HCT116 (cell line): ENCODE data around the gene CCDC127. TPM values are rescaled to one million over a fixed set of nuclear protein-coding genes. Genes with fewer than 3 reads are reported as not detected.

Source experiments
- ATAC-seq: fragments of 200-7000 bp; cut with Tn5 transposase; 2 replicates; pipeline ENCODE4 v1.9.1; 2020; ENCODE audit warnings: mild to moderate bottlenecking, moderate library complexity
- BruUV-seq: library from RNA; stranded (reverse); fragments of 400-500 nt; replicated peaks from 2 replicates; lab custom pipeline; 2021; lab: Mats Ljungman, UMichigan
- CTCF ChIA-PET: fragments of 300-600 bp; sonication (Branson Sonifier 250); formaldehyde crosslinking; loops from one replicate; lab custom pipeline; 2021; ENCODE audit warnings: antibody characterized with exemption; lab: Charles Lee
- POLR2A ChIA-PET: fragments of 300-600, 350-600 bp; sonication (Branson Sonifier 250); formaldehyde crosslinking; loops from one replicate; lab custom pipeline; 2021; ENCODE audit warnings: antibody characterized with exemption; lab: Charles Lee
- RAD21 ChIA-PET, 2 experiments: fragments of 300-600 bp; sonication (Branson Sonifier 250); formaldehyde crosslinking; loops; one replicate each; lab custom pipeline; 2023; ENCODE audit warnings: low total read pairs in 2 of 2; ENCODE audit not compliant: uncharacterized antibody in 2 of 2, unreplicated experiment in 2 of 2, low non-redundant PET in 1 of 2; lab: Charles Lee
- DNase-seq: peaks from one replicate; pipeline ENCODE4 v3.0.0-alpha.2; 2010; ENCODE audit warnings: low read depth, low spot score
- H2AFZ ChIP-seq: fragments of 200-600 bp; shearing (Covaris generic), sonication (generic); 2 replicates; pipeline ENCODE4 v1.6.1; 2017; ENCODE audit warnings: low read depth, mixed run types, mixed read lengths, antibody characterized with exemption, low read length; ENCODE audit not compliant: poor library complexity, severe bottlenecking
- H3K27ac ChIP-seq: 2 replicates; pipeline ENCODE4 v1.5.1; 2012; ENCODE audit warnings: low read depth, low read length
- H3K27me3 ChIP-seq: fragments of 200-600 bp; sonication (generic); 2 replicates; pipeline ENCODE4 v1.6.1; 2016; ENCODE audit warnings: mixed run types, low read length, mixed read lengths; ENCODE audit not compliant: insufficient read depth
- H3K36me3 ChIP-seq, 2 experiments: fragments of 200-500 bp in 1 of 2; fragments of 200-600 bp in 1 of 2; sonication (Bioruptor generic) in 1 of 2; sonication (generic) in 1 of 2; 2 replicates each; pipeline versions ENCODE4 v1.5.1 to v1.6.1; 2014 to 2016; ENCODE audit warnings: low read length in 2 of 2, inconsistent platforms in 1 of 2, mixed read lengths in 1 of 2, mixed run types in 1 of 2; ENCODE audit not compliant: insufficient read depth in 2 of 2, control insufficient read depth in 1 of 2
- H3K4me1 ChIP-seq, 2 experiments: fragments of 200-600 bp in 1 of 2; sonication (generic) in 1 of 2; 2 replicates each; pipeline versions ENCODE4 v1.5.1 to v1.6.1; 2012 to 2017; ENCODE audit warnings: low read length in 2 of 2, inconsistent platforms in 1 of 2, mild to moderate bottlenecking in 1 of 2, mixed read lengths in 1 of 2, mixed run types in 1 of 2, moderate library complexity in 1 of 2; ENCODE audit not compliant: insufficient read depth in 2 of 2, control insufficient read depth in 1 of 2
- H3K4me2 ChIP-seq: fragments of 200-600 bp; sonication (generic); 2 replicates; pipeline ENCODE4 v1.6.1; 2017; ENCODE audit warnings: mixed run types, low read length, mixed read lengths
- H3K4me3 ChIP-seq, 2 experiments: fragments of 200-600 bp in 1 of 2; sonication (generic) in 1 of 2; replicated peaks in 1 of 2; 2 replicates each; pipeline ENCODE4 v1.5.1; 2011 to 2016; ENCODE audit warnings: low read length in 2 of 2, control low read depth in 1 of 2, low read depth in 1 of 2, mild to moderate bottlenecking in 1 of 2, mixed read lengths in 1 of 2, mixed run types in 1 of 2
- H3K79me2 ChIP-seq: fragments of 200-600 bp; sonication (generic); 2 replicates; pipeline ENCODE4 v1.6.1; 2017; ENCODE audit warnings: mild to moderate bottlenecking, mixed run types, low read length, moderate library complexity, mixed read lengths; ENCODE audit not compliant: insufficient read depth
- H3K9ac ChIP-seq: fragments of 200-600 bp; sonication (generic); 2 replicates; pipeline ENCODE4 v1.6.1; 2016; ENCODE audit warnings: low read length, mixed read lengths
- H3K9me2 ChIP-seq: fragments of 200-600 bp; sonication (generic), shearing (Covaris generic); 2 replicates; pipeline ENCODE4 v1.6.1; 2017; ENCODE audit warnings: mixed run types, mild to moderate bottlenecking, moderate library complexity; ENCODE audit not compliant: insufficient read depth
- H3K9me3 ChIP-seq, 2 experiments: fragments of 200-500 bp in 1 of 2; fragments of 200-600 bp in 1 of 2; sonication (Bioruptor generic) in 1 of 2; sonication (generic) in 1 of 2; 2 replicates each; pipeline ENCODE4 v1.6.1; 2014 to 2017; ENCODE audit warnings: low read length in 2 of 2, mixed read lengths in 2 of 2, inconsistent platforms in 1 of 2, low read depth in 1 of 2, mild to moderate bottlenecking in 1 of 2, mixed run types in 1 of 2, moderate library complexity in 1 of 2; ENCODE audit not compliant: control insufficient read depth in 1 of 2, insufficient read depth in 1 of 2
- H4K20me1 ChIP-seq: fragments of 200-600 bp; sonication (generic), shearing (Covaris generic); 2 replicates; pipeline ENCODE4 v1.6.1; 2017; ENCODE audit warnings: mixed run types, mild to moderate bottlenecking, moderate library complexity; ENCODE audit not compliant: insufficient read depth
- CBX3 ChIP-seq: IDR thresholded peaks from 2 replicates; pipeline ENCODE4 v1.6.1; 2012; ENCODE audit warnings: low read depth
- CTCF ChIP-seq, 3 experiments: fragments of 200-600 bp in 1 of 3; sonication (generic) in 1 of 3; IDR thresholded peaks in 2 of 3; conservative IDR thresholded peaks in 1 of 3; 2 replicates each; pipeline ENCODE4 v1.5.1; 2012 to 2017; ENCODE audit warnings: low read depth in 2 of 3, low read length in 2 of 3, antibody characterized with exemption in 1 of 3, borderline replicate concordance in 1 of 3, control low read depth in 1 of 3, mild to moderate bottlenecking in 1 of 3, mixed read lengths in 1 of 3, mixed run types in 1 of 3, moderate library complexity in 1 of 3; ENCODE audit not compliant: insufficient read depth in 1 of 3
- EGR1 ChIP-seq: IDR thresholded peaks from 2 replicates; pipeline ENCODE4 v1.6.1; 2012; ENCODE audit warnings: low read depth
- EZH2 ChIP-seq: fragments of 200-600 bp; sonication (generic); IDR thresholded peaks from 2 replicates; pipeline ENCODE4 v1.6.1; 2017; ENCODE audit warnings: antibody characterized with exemption, mixed run types
- FOSL1 ChIP-seq: IDR thresholded peaks from 2 replicates; pipeline ENCODE4 v1.6.1; 2012; ENCODE audit warnings: low read depth
- JUND ChIP-seq: IDR thresholded peaks from 2 replicates; pipeline ENCODE4 v1.6.1; 2012
- MAX ChIP-seq: IDR thresholded peaks from 2 replicates; pipeline ENCODE4 v1.6.1; 2012
- POLR2A ChIP-seq: IDR thresholded peaks from 2 replicates; pipeline ENCODE4 v1.7.0; 2011; ENCODE audit warnings: borderline replicate concordance; ENCODE audit not compliant: insufficient read depth, insufficient read length; ENCODE audit errors: extremely low read depth
- POLR2AphosphoS5 ChIP-seq: IDR thresholded peaks from 2 replicates; pipeline ENCODE4 v1.6.1; 2011; ENCODE audit warnings: mild to moderate bottlenecking, low read depth, low read length, moderate library complexity
- RAD21 ChIP-seq: IDR thresholded peaks from 2 replicates; pipeline ENCODE4 v1.6.1; 2012; ENCODE audit warnings: low read depth, mild to moderate bottlenecking
- REST ChIP-seq: IDR thresholded peaks from 2 replicates; pipeline ENCODE4 v1.6.1; 2012; ENCODE audit warnings: low read depth
- SIN3A ChIP-seq: IDR thresholded peaks from 2 replicates; pipeline ENCODE4 v1.6.1; 2012; ENCODE audit warnings: low read depth
- SP1 ChIP-seq: IDR thresholded peaks from 2 replicates; pipeline ENCODE4 v1.6.1; 2012; ENCODE audit warnings: low read depth
- SRF ChIP-seq: IDR thresholded peaks from 2 replicates; pipeline ENCODE4 v1.6.1; 2012; ENCODE audit warnings: low read depth
- TCF7L2 ChIP-seq: IDR thresholded peaks from 2 replicates; pipeline ENCODE4 v1.7.0; 2011; ENCODE audit warnings: borderline replicate concordance, inconsistent platforms; ENCODE audit not compliant: insufficient read depth, insufficient read length; ENCODE audit errors: extremely low read depth
- YY1 ChIP-seq: IDR thresholded peaks from 2 replicates; pipeline ENCODE4 v1.6.1; 2011; ENCODE audit warnings: low read length, low read depth, moderate library complexity, mild to moderate bottlenecking; ENCODE audit not compliant: insufficient replicate concordance; ENCODE audit errors: extremely low read depth
- intact Hi-C: fragments of 100-400 bp; cut with micrococcal nuclease; formaldehyde crosslinking; loops from 2 replicates; pipeline ENCODE4 v1.10.0; 2022
- total RNA-seq: library from RNA; stranded (reverse); gene quantifications from one replicate; pipeline ENCODE4 v1.2.1, GENCODE V29; 2021; ENCODE audit not compliant: unreplicated experiment

Gene CCDC127
- total RNA-seq, 1 experiment from 2014 or later, result 5.1 TPM

GRCh38 chr5:167511-167910, 50.4 kb downstream of the CCDC127 start:
- H3K4me3 ChIP-seq, result no peak overlapping the region
- TF ChIP-seq JUND (no peak), POLR2A (no peak), POLR2AphosphoS5 (no peak), SIN3A (no peak), CTCF (IDR thresholded peaks at IDR 0.05 in 2 of 3, conservative IDR thresholded peaks at IDR 0.05 in 1 of 3; ENCODE audit: borderline replicate concordance in 1 of 3, insufficient read depth in 1 of 3, low read depth in 2 of 3, low read length in 2 of 3) (no peak), MAX (no peak), YY1 (no peak), FOSL1 (no peak), REST (no peak), RAD21 (no peak), CBX3 (no peak), SP1 (no peak), TCF7L2 (no peak), SRF (no peak), EZH2 (no peak), EGR1 (no peak)
- DNase-seq (no peak), ATAC-seq (no peak)
- H3K27me3 ChIP-seq, result no peaks in the 10 kb centered on the region
- H4K20me1 ChIP-seq, result no peaks in the 10 kb centered on the region
- no peak overlapping the region for H3K4me2 ChIP-seq
- no peaks in the 10 kb centered on the region for H3K9me3 ChIP-seq
- POLR2A ChIA-PET, result no interaction called here
- no peak overlapping the region for H2AFZ ChIP-seq
- intact Hi-C loops, result no loop called here
- H3K4me1 ChIP-seq, result peaks cover 0 to 6% of the 10 kb centered on the region in 2 experiments; a peak in 2 of 4 replicates
- no peaks in the 10 kb centered on the region for H3K36me3 ChIP-seq
- no peaks in the 10 kb centered on the region for H3K9me2 ChIP-seq
- CTCF ChIA-PET, result no interaction called here
- RAD21 ChIA-PET, result no interaction called here
- no TSS peak for BruUV-seq
- no peak overlapping the region for H3K9ac ChIP-seq
- no peak overlapping the region for H3K27ac ChIP-seq
- no peaks in the 10 kb centered on the region for H3K79me2 ChIP-seq
